SU-DHL-6 (cell line): ENCODE data around the gene CYSLTR1.

Source experiments
- H2AFZ ChIP-seq: fragments of 200-600 bp; sonication (generic); 2 replicates; pipeline ENCODE4 v1.6.1; 2014; ENCODE audit warnings: low read depth, mild to moderate bottlenecking, moderate library complexity, mixed read lengths, antibody characterized with exemption, low read length; ENCODE audit not compliant: severe bottlenecking
- H3F3A ChIP-seq: fragments of 200-600 bp; shearing (Covaris generic); 2 replicates; pipeline ENCODE4 v1.6.0; 2016; ENCODE audit warnings: antibody characterized with exemption, mild to moderate bottlenecking; ENCODE audit not compliant: insufficient read depth
- H3K27ac ChIP-seq: fragments of 200-600 bp; sonication (generic); 2 replicates; pipeline ENCODE4 v1.5.1; 2016; ENCODE audit warnings: low read depth, mild to moderate bottlenecking, low read length, moderate library complexity, mixed read lengths
- H3K27me3 ChIP-seq: fragments of 200-600 bp; sonication (generic), shearing (Covaris generic); 2 replicates; pipeline ENCODE4 v1.6.0; 2014; ENCODE audit warnings: mild to moderate bottlenecking, low read length
- H3K36me3 ChIP-seq: fragments of 200-600 bp; sonication (generic); 2 replicates; pipeline ENCODE4 v1.6.1; 2014; ENCODE audit warnings: mild to moderate bottlenecking, low read length, mixed read lengths
- H3K4me2 ChIP-seq: fragments of 300-600, 200-600 bp; shearing (Covaris generic), sonication (generic); 2 replicates; pipeline ENCODE4 v1.6.0; 2014; ENCODE audit warnings: low read length, low read depth, mild to moderate bottlenecking; ENCODE audit not compliant: poor library complexity, severe bottlenecking
- H3K4me3 ChIP-seq: fragments of 200-600 bp; sonication (generic); 2 replicates; pipeline ENCODE4 v1.5.1; 2014; ENCODE audit warnings: antibody characterized with exemption, low read length, mild to moderate bottlenecking, mixed read lengths; ENCODE audit not compliant: insufficient read depth, poor library complexity, severe bottlenecking
- H3K79me2 ChIP-seq: fragments of 200-600 bp; sonication (generic); 2 replicates; pipeline ENCODE4 v1.6.1; 2014; ENCODE audit warnings: mild to moderate bottlenecking, low read length, moderate library complexity; ENCODE audit not compliant: insufficient read depth
- H3K9ac ChIP-seq: fragments of 200-600 bp; sonication (generic); 2 replicates; pipeline ENCODE4 v1.7.0; 2014; ENCODE audit warnings: mild to moderate bottlenecking, low read length
- H3K9me2 ChIP-seq: fragments of 200-600 bp; sonication (generic); replicated peaks from 2 replicates; pipeline ENCODE4 v1.6.1; 2014; ENCODE audit warnings: low read length; ENCODE audit not compliant: insufficient read depth
- H3K9me3 ChIP-seq: fragments of 200-600 bp; sonication (generic); 2 replicates; pipeline ENCODE4 v1.6.1; 2014; ENCODE audit warnings: low read length, mixed read lengths; ENCODE audit not compliant: insufficient read depth
- H4K20me1 ChIP-seq: fragments of 200-600 bp; sonication (generic); 2 replicates; pipeline ENCODE4 v1.6.1; 2014; ENCODE audit warnings: low read depth, mild to moderate bottlenecking, antibody characterized with exemption, low read length, moderate library complexity, mixed read lengths
- EZH2phosphoT487 ChIP-seq: fragments of 200-600 bp; sonication (generic), shearing (Covaris generic); conservative IDR thresholded peaks from 2 replicates; pipeline ENCODE4 v1.6.1; 2018; ENCODE audit warnings: mild to moderate bottlenecking, antibody characterized with exemption, low read length, moderate library complexity, mixed read lengths
- TF ChIP-seq, protein P1 (sequence below): fragments of 200-600 bp; sonication (generic); IDR thresholded peaks from one replicate; pipeline ENCODE4 v1.5.1; 2017; ENCODE audit warnings: antibody characterized with exemption, mild to moderate bottlenecking, low read length, moderate library complexity; ENCODE audit not compliant: insufficient read depth, poor library complexity, severe bottlenecking

Gene CYSLTR1

DNA sequence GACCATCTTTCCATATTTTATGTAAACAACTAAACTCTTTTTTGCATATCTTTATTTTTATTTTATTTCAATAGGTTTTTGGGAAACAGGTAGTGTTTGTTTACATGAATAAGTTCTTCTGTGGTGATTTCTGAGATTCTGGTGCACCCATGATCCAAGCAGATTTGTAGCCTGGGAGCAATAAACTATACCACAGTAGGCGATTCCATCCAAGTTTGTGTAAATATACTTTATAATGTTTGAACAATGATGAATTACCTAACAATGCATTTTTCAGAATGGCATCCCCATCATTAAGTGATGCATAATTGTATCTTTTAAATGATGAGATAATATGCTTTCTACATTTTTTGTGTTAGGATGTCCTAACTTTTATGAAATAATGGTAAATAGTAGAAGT lies 39.2 kb upstream of the CYSLTR1 start:
- H2AFZ ChIP-seq: no peak overlapping the region
- no peaks in the 10 kb centered on the region for H3K36me3 ChIP-seq

DNA sequence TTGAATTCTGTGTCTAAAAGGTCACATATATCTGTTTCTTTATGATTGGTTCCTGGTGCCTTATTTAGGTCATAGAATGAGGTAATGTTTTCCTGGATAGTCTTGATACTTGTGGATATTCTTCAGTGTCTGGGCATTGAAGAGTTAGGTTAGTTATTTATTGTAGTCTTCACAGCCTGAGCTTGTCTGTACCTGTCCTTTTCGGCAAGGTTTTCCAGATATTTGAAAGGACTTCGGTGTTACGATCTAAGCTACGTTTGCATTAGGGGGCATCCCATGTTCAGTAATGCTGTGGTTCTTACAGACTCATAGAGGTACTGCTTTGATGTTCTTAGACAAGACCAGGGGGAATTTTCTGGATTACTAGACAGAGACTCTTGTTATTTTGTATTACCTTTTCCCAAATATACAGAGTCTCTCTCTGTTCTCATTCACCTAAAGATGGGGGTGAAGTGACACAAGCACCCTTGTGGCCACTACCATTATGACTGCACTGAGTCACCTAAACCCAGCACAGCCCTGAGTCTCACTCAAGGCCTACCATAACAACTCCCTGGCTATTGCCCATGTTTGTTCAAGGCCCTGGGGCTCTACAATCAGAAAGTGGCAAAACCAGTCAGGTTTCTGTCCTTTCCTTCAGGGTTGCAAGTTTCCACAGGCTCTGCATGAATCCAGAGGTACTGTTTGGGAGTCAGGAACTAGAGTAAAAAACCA lies 30.1 kb upstream of the CYSLTR1 start:
- no peak overlapping the region for H3K4me2 ChIP-seq
- no peaks in the 10 kb centered on the region for H3K9me3 ChIP-seq
- H3K36me3 ChIP-seq: no peaks in the 10 kb centered on the region
- TF ChIP-seq EZH2phosphoT487: no peak
- TF ChIP-seq, protein P1, sequence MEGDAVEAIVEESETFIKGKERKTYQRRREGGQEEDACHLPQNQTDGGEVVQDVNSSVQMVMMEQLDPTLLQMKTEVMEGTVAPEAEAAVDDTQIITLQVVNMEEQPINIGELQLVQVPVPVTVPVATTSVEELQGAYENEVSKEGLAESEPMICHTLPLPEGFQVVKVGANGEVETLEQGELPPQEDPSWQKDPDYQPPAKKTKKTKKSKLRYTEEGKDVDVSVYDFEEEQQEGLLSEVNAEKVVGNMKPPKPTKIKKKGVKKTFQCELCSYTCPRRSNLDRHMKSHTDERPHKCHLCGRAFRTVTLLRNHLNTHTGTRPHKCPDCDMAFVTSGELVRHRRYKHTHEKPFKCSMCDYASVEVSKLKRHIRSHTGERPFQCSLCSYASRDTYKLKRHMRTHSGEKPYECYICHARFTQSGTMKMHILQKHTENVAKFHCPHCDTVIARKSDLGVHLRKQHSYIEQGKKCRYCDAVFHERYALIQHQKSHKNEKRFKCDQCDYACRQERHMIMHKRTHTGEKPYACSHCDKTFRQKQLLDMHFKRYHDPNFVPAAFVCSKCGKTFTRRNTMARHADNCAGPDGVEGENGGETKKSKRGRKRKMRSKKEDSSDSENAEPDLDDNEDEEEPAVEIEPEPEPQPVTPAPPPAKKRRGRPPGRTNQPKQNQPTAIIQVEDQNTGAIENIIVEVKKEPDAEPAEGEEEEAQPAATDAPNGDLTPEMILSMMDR: no peak
- no peak overlapping the region for H3K9ac ChIP-seq
- H3K27me3 ChIP-seq: no peaks in the 10 kb centered on the region
- no peaks in the 10 kb centered on the region for H3K9me2 ChIP-seq
- H4K20me1 ChIP-seq: no peaks in the 10 kb centered on the region
- no peak overlapping the region for H3K4me3 ChIP-seq
- H3F3A ChIP-seq: no peaks in the 10 kb centered on the region
- H3K27ac ChIP-seq: no peak overlapping the region
- no peak overlapping the region for H2AFZ ChIP-seq
- no peaks in the 10 kb centered on the region for H3K79me2 ChIP-seq

More for the DNA sequence above, 39.2 kb upstream of the CYSLTR1 start:
- no peaks in the 10 kb centered on the region for H4K20me1 ChIP-seq
- H3K9ac ChIP-seq: no peak overlapping the region
- H3K27ac ChIP-seq: no peak overlapping the region
- no peak for TF ChIP-seq EZH2phosphoT487
- TF ChIP-seq, protein P1: no peak
- no peaks in the 10 kb centered on the region for H3K79me2 ChIP-seq
- H3K4me2 ChIP-seq: no peak overlapping the region
- H3K9me3 ChIP-seq: no peaks in the 10 kb centered on the region
- no peaks in the 10 kb centered on the region for H3K27me3 ChIP-seq
- H3K4me3 ChIP-seq: no peak overlapping the region
- no peaks in the 10 kb centered on the region for H3F3A ChIP-seq
- H3K9me2 ChIP-seq: no peaks in the 10 kb centered on the region

DNA sequence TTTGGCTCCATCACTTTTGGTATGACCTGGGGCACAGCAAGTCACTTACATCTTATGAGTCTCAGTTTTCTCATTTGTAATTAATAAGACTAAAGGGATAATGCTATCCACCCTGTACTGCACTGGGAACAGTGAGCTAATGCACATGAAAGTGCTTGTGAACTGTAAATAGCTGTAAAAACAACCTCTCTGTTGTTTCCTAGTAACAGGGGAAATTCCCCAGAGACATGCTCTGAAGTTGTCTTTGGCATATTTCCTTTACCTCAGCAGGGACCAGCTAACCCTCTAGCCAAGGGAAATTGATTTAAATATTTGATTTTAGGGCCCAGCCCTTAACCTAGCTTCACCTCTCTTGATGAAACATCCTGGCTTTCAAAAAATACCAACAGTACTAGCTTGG lies 6.1 kb upstream of the CYSLTR1 start:
- Histone ChIP-seq H4K20me1 (no peaks in the 10 kb centered on the region), H3K36me3 (no peaks in the 10 kb centered on the region), H3K27ac (no peak overlapping the region), H3K9ac (no peak overlapping the region), H3F3A (no peaks in the 10 kb centered on the region), H3K79me2 (no peaks in the 10 kb centered on the region), H3K4me2 (no peak overlapping the region), H3K27me3 (no peaks in the 10 kb centered on the region), H3K4me3 (no peak overlapping the region), H3K9me2 (no peaks in the 10 kb centered on the region), H3K9me3 (no peaks in the 10 kb centered on the region), H2AFZ (no peak overlapping the region)
- TF ChIP-seq, protein P1: no peak
- no peak for TF ChIP-seq EZH2phosphoT487
